Bronchial epithelial cell (primary cell): Measurements from ENCODE around the gene MARCO. TPM values are rescaled to one million over a fixed set of nuclear protein-coding genes. Genes with fewer than 3 reads are reported as not detected.
"Not testable (repeated sequence)": the region's sequence is repeated elsewhere in the genome, so short reads cannot be mapped to it uniquely, and the experiment has no call there.

Source experiments
- DNase-seq: peaks from one replicate; pipeline ENCODE4 v3.0.0-alpha.2; 2010; ENCODE audit warnings: low read depth
- FAIRE-seq: peaks from 2 replicates; lab custom pipeline; 2011; peaks lifted over from hg19 to GRCh38; lab: Jason Lieb, UNC
- H3K27me3 ChIP-seq: 2 replicates; pipeline ENCODE4 v1.5.1; 2011; ENCODE audit warnings: low read length; ENCODE audit not compliant: control insufficient read depth, insufficient read depth
- H3K36me3 ChIP-seq: 2 replicates; pipeline ENCODE4 v1.5.1; 2011; ENCODE audit warnings: low read length; ENCODE audit not compliant: control insufficient read depth, insufficient read depth
- H3K4me3 ChIP-seq: 2 replicates; pipeline ENCODE4 v1.5.1; 2011; ENCODE audit warnings: mild to moderate bottlenecking, low read depth, low read length, control low read depth
- total RNA-seq: library from RNA; depleted of rRNA; stranded (reverse); fragments of >200 nt; gene quantifications from 2 replicates; pipeline ENCODE4 v1.2.1, GENCODE V29; 2014
- TF ChIP-seq, protein P1 (sequence below): IDR thresholded peaks from 2 replicates; pipeline ENCODE4 v1.5.1; 2011; ENCODE audit warnings: mild to moderate bottlenecking, moderate library complexity, low read length, control low read depth, inconsistent platforms; ENCODE audit not compliant: insufficient read depth, severe bottlenecking

Gene MARCO
- total RNA-seq, 1 donor from 2014 or later: not detected

DNA sequence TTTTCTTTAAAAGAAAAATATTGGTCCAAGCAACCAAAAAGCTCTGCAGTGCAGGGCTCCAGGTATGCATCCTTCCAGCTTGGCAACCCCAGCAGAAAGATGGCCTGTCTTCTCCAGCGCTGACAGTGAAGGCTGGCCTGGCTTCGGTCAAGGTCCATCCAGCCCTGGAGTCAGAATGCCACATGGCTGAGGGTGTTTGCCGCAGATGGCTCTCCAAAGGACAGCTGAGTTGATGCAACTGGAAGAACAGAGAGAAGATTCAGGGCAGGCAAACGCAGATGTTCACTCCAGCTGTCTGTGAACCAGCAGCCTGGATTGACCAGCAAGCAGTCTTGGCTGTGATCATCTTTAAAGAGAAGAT is 51.4 kb downstream of the MARCO start:
- H3K36me3 ChIP-seq: no peaks in the 10 kb centered on the region
- H3K27me3 ChIP-seq: peaks cover 1% of the 10 kb centered on the region
- no peak for DNase-seq
- no peak for FAIRE-seq
- TF ChIP-seq, protein P1, sequence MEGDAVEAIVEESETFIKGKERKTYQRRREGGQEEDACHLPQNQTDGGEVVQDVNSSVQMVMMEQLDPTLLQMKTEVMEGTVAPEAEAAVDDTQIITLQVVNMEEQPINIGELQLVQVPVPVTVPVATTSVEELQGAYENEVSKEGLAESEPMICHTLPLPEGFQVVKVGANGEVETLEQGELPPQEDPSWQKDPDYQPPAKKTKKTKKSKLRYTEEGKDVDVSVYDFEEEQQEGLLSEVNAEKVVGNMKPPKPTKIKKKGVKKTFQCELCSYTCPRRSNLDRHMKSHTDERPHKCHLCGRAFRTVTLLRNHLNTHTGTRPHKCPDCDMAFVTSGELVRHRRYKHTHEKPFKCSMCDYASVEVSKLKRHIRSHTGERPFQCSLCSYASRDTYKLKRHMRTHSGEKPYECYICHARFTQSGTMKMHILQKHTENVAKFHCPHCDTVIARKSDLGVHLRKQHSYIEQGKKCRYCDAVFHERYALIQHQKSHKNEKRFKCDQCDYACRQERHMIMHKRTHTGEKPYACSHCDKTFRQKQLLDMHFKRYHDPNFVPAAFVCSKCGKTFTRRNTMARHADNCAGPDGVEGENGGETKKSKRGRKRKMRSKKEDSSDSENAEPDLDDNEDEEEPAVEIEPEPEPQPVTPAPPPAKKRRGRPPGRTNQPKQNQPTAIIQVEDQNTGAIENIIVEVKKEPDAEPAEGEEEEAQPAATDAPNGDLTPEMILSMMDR: no peak
- no peak overlapping the region for H3K4me3 ChIP-seq

DNA sequence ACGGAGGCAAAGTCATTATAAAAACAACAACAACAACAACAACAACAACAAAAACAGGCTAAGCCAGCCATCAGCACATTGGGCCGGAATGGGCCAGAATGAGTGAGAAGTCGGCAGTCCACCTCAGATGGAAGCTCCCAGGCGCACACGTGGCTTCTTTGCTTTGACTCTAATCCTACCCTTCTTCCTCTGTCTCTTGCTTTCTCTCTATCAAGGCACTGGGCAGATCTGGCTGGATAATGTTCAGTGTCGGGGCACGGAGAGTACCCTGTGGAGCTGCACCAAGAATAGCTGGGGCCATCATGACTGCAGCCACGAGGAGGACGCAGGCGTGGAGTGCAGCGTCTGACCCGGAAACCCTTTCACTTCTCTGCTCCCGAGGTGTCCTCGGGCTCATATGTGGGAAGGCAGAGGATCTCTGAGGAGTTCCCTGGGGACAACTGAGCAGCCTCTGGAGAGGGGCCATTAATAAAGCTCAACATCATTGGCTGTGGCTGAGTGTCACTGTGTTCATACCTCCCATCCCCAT is 52.2 kb downstream of the MARCO start:
- DNase-seq: no peak
- H3K4me3 ChIP-seq: no peak overlapping the region
- TF ChIP-seq, protein P1: no peak
- H3K36me3 ChIP-seq: no peaks in the 10 kb centered on the region
- H3K27me3 ChIP-seq: peaks cover 1% of the 10 kb centered on the region
- FAIRE-seq: no peak

DNA sequence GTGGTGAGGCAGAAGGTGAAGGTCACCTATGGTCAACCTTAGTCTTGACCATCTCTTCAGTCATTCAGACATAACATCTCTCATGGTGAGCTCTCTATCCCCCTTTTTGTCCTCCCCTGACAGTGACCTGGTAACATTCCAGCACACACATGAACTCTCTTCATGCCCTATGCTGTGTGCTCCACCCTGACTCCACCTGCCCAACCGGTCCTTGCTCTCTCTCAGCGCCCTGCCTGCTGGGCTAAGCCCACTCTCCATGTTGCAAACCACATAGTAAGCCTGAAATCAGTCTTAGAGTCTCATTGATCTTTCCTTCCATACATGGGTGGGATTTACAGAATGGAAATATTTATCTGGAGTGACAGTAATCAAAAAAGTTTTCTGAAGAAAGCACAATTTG is 52.8 kb downstream of the MARCO start:
- FAIRE-seq (no peak), DNase-seq (no peak)
- no peak overlapping the region for H3K4me3 ChIP-seq
- peaks cover 1% of the 10 kb centered on the region for H3K27me3 ChIP-seq
- TF ChIP-seq, protein P1: no peak
- no peaks in the 10 kb centered on the region for H3K36me3 ChIP-seq

DNA sequence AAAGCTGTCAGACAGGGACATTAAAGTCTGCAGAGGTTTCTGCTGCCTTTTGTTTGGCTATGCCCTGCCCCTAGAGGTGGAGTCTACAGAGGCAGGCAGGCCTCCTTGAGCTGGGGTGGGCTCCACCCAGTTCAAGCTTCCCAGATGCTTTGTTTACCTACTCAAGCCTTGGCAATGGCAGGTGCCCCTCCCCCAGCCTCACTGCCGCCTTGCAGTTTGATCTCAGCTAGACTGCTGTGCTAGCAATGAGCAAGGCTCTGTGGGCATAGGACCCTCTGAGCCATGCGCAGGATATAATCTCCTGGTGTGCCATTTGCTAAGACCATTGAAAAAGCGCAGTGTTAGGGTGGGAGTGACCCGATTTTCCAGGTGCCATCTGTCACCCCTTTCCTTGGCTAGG is 61.9 kb downstream of the MARCO start:
- H3K36me3 ChIP-seq, FAIRE-seq, DNase-seq, H3K4me3 ChIP-seq, H3K27me3 ChIP-seq: not testable (repeated sequence)

DNA sequence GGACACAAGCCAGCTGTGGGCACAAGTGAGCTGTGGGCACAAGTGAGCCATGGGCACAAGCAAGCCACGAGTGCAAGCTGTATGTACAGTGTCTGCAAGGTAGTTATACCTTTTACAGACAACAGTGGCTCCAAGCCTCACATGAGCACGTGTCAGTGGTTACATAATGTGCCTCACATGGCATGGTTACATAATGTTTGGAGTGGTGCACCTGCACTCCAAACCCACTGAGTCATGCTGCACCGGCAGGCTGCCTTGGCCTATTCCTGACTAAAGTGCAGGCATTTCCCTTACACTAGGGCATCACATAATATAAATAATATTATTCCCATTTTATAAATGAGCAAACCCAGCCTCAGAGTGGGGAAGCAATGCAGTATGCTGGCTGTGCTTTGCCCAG is 62.6 kb downstream of the MARCO start:
- Histone ChIP-seq H3K36me3 (no peaks in the 10 kb centered on the region), H3K27me3 (peaks cover 3% of the 10 kb centered on the region), H3K4me3 (no peak overlapping the region)
- FAIRE-seq: no peak
- DNase-seq: peak; percentile 49
- TF ChIP-seq, protein P1: no peak

DNA sequence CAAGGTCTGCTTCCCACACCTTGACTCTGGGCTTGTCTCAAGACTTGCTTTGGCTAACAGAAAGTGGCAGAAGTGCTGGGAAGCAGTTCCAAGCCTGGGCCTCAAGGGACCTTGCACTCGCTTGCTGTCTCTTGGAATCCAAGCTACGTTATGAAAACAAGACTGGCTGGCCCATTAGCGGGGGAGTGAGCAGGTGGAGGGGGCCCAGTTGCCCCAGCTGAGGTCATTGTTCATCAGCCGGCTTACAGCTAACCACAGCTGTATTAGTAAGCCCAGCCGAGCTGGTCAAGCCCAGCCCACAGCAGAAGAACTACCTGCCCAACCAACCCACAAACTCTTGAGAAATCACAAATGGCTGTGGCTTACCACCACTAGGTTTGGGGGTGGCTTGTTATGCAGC is 63.1 kb downstream of the MARCO start:
- no peak for DNase-seq
- no peak overlapping the region for H3K4me3 ChIP-seq
- no peak for FAIRE-seq
- TF ChIP-seq, protein P1: no peak
- peaks cover 3% of the 10 kb centered on the region for H3K27me3 ChIP-seq
- no peaks in the 10 kb centered on the region for H3K36me3 ChIP-seq
